Measurements from ENCODE around the gene SLX1A. TPM values are rescaled to one million over a fixed set of nuclear protein-coding genes. Genes with fewer than 3 reads are reported as not detected.

Gene SLX1A
- total and polyA plus RNA-seq, 9 of the 15 experiments (the other 6 are each of a cell fraction or from before 2014, with no cell fraction given) = 2.3 to 86.5 (median 11.6) TPM

DNA sequence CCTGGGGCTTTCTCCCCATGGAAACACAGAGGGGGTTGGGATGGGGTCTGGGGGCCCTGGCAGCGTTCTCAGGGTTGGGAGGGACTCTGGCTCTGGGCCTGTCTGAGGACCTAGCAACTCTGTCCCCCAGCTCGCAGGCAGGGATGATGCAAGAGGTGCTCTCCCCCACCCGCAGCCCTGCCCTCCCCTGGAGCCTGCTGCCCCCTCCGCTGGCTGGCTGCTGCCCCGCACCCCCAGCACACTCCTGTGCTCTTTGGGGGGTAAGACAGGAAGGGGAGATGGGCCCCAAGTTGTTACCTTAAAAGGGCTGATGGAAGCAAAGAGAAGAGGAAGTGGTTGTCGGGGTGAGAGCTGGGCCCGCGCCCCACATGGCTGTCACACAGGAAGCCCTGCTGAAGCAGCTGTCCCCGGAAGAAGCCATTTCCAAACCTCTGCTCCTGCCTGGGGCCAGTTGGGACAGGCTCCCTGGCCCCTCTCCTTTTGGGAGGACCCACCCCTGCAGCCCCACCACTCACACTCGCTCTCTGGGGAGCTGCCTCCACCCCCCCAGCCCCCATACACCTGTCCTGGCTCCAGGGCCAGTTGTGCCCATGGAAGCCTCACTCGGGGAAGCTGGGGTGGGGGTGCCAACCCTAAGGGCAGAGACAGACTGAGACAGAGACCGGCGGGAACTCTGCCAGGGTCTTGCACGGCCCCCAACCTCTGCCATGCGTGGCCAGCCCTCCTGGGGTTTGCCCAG is 7.8 kb upstream of the SLX1A start (continued):
- no peak for TF ChIP-seq HMGN3 (IDR thresholded peaks at IDR 0.05; ENCODE audit: borderline replicate concordance, extremely low read depth, insufficient read length, low read depth, low read length)
- peak in 1 of 3 experiments; percentile 18 for TF ChIP-seq YY1 (IDR thresholded peaks at IDR 0.05; ENCODE audit: borderline replicate concordance in 1 of 3, control insufficient read depth in 1 of 3, extremely low read depth in 1 of 3, insufficient read depth in 3 of 3, insufficient read length in 1 of 3, insufficient replicate concordance in 2 of 3, low read depth in 1 of 3, low read length in 2 of 3)
- TF ChIP-seq, protein P1, sequence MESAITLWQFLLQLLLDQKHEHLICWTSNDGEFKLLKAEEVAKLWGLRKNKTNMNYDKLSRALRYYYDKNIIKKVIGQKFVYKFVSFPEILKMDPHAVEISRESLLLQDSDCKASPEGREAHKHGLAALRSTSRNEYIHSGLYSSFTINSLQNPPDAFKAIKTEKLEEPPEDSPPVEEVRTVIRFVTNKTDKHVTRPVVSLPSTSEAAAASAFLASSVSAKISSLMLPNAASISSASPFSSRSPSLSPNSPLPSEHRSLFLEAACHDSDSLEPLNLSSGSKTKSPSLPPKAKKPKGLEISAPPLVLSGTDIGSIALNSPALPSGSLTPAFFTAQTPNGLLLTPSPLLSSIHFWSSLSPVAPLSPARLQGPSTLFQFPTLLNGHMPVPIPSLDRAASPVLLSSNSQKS (CRISPR knock-in tag; IDR thresholded peaks at IDR 0.05) = no peak
- no peak for TF ChIP-seq SMARCA4 (IDR thresholded peaks at IDR 0.05)
- TF ChIP-seq, protein P2, sequence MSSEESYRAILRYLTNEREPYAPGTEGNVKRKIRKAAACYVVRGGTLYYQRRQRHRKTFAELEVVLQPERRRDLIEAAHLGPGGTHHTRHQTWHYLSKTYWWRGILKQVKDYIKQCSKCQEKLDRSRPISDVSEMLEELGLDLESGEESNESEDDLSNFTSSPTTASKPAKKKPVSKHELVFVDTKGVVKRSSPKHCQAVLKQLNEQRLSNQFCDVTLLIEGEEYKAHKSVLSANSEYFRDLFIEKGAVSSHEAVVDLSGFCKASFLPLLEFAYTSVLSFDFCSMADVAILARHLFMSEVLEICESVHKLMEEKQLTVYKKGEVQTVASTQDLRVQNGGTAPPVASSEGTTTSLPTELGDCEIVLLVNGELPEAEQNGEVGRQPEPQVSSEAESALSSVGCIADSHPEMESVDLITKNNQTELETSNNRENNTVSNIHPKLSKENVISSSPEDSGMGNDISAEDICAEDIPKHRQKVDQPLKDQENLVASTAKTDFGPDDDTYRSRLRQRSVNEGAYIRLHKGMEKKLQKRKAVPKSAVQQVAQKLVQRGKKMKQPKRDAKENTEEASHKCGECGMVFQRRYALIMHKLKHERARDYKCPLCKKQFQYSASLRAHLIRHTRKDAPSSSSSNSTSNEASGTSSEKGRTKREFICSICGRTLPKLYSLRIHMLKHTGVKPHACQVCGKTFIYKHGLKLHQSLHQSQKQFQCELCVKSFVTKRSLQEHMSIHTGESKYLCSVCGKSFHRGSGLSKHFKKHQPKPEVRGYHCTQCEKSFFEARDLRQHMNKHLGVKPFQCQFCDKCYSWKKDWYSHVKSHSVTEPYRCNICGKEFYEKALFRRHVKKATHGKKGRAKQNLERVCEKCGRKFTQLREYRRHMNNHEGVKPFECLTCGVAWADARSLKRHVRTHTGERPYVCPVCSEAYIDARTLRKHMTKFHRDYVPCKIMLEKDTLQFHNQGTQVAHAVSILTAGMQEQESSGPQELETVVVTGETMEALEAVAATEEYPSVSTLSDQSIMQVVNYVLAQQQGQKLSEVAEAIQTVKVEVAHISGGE (CRISPR knock-in tag; IDR thresholded peaks at IDR 0.05) = peak in 1 of 3 experiments; percentile 56; a peak in 1 of 6 replicates
- TF ChIP-seq, protein P3, sequence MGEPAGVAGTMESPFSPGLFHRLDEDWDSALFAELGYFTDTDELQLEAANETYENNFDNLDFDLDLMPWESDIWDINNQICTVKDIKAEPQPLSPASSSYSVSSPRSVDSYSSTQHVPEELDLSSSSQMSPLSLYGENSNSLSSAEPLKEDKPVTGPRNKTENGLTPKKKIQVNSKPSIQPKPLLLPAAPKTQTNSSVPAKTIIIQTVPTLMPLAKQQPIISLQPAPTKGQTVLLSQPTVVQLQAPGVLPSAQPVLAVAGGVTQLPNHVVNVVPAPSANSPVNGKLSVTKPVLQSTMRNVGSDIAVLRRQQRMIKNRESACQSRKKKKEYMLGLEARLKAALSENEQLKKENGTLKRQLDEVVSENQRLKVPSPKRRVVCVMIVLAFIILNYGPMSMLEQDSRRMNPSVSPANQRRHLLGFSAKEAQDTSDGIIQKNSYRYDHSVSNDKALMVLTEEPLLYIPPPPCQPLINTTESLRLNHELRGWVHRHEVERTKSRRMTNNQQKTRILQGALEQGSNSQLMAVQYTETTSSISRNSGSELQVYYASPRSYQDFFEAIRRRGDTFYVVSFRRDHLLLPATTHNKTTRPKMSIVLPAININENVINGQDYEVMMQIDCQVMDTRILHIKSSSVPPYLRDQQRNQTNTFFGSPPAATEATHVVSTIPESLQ (CRISPR knock-in tag; IDR thresholded peaks at IDR 0.05) = no peak
- no peak for TF ChIP-seq E2F1 (CRISPR knock-in tag; IDR thresholded peaks at IDR 0.05)
- TF ChIP-seq HDAC2 (IDR thresholded peaks at IDR 0.05) = no peak

Data from K562 (cell line).